Measurements from ENCODE around the gene CPSF7. TPM values are rescaled to one million over a fixed set of nuclear protein-coding genes. Genes with fewer than 3 reads are reported as not detected.
"Not testable (repeated sequence)": the region's sequence is repeated elsewhere in the genome, so short reads cannot be mapped to it uniquely, and the experiment has no call there.

Gene CPSF7, protein sequence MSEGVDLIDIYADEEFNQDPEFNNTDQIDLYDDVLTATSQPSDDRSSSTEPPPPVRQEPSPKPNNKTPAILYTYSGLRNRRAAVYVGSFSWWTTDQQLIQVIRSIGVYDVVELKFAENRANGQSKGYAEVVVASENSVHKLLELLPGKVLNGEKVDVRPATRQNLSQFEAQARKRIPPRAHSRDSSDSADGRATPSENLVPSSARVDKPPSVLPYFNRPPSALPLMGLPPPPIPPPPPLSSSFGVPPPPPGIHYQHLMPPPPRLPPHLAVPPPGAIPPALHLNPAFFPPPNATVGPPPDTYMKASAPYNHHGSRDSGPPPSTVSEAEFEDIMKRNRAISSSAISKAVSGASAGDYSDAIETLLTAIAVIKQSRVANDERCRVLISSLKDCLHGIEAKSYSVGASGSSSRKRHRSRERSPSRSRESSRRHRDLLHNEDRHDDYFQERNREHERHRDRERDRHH
- 64.0 and 78.8 TPM in 2 replicates for polyA plus RNA-seq (2014; cell fraction: cytosol; rRNA removed)
- 130 and 149 TPM in 2 replicates for polyA plus RNA-seq (2014; cell fraction: nucleus; rRNA removed)

- peak; percentile 95 for DNase-seq (ENCODE audit: low spot score)
Observed at GRCh38 chr11:61429691-61430582, at the start of gene CPSF7, which contains the start of gene SDHAF2. Gene CPSF7 (minus strand): TSS chr11:61429975. CDS start chr11:61429235, 740 bp downstream. Gene SDHAF2 (plus strand): TSS chr11:61430124. CDS start chr11:61430147, 23 bp downstream.

DNA sequence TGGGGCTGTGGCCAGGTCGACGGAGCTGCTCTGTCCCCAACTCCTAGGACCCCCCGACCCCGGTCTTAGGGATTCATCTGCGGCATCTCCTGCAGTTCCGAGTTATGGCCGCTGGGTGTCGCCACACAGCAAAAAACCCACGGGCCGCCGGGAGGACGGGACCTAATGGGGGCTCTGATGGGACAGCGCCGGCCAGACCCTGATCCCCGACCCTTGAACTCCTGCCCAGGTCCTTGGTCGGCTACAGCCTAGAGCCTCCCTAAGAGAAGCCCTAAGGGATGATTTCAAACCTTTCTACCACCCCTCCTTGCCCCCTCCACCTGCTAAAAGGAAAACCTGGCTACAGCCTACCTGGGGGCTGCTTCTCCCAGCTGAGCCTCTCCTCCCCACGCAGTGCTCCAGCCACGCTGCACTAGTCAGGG is 48.0 kb upstream of the CPSF7 start:
- peak; percentile 56 for DNase-seq (ENCODE audit: low spot score)

DNA sequence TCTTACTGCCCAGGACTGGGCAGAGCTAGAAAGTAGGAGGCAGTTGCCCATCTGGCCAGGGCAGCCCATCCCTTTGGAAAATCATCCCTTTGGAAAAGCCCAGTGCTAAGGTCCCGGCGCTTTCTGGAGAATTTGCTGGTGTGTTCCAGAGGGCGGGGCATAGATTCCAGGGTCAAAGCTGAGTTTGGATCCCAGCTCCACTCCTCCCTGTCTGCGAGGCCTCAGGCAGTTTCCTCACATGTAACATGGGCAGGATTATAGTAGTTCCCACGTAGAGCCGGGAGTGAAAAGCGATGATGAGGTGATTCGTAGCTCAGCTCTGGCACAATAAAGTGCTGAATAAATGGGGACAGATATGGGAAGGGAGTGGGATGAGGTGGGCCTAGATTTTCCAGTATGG is 47.4 kb upstream of the CPSF7 start:
- DNase-seq (ENCODE audit: low spot score), result no peak

DNA sequence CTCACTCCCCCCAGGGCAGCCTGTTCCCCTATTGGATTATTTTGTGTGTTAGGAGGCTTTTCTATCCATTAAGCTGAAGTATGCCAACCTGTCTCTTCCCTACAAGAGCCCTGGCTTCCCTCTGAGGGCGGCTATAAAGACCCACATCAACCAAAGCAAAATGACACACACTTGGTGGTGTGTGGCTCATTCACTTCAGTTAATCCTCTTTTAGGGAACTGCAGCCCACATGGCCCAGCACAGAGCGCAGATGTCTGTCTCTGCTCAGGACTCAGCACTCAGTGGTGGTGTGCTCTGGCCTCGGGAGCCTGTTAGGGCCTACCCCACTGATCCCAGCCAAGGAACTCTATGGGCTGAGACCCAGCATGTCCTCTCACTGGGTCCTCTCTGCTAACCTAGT is 46.6 kb upstream of the CPSF7 start:
- no peak for DNase-seq (ENCODE audit: low spot score)

DNA sequence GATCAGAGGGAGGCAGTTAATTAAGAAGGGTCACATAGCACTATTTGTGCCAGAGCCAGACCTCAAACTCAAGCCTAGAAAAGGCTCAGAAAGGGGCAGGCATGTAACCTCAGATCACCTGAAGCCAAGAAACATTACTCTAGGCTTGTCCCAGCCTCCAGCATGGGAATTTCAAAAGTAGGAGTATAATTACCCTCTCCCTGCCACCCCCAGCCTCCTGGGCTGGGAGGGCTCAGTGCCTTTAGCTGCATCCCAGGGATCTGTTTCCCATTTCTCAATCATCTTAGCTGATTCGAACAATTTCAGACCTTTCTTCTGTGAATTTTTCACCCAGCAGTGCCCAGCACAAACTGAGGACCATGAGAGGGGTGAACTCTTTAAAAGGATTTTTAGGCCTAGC is 45.7 kb upstream of the CPSF7 start:
- DNase-seq (ENCODE audit: low spot score), result no peak

DNA sequence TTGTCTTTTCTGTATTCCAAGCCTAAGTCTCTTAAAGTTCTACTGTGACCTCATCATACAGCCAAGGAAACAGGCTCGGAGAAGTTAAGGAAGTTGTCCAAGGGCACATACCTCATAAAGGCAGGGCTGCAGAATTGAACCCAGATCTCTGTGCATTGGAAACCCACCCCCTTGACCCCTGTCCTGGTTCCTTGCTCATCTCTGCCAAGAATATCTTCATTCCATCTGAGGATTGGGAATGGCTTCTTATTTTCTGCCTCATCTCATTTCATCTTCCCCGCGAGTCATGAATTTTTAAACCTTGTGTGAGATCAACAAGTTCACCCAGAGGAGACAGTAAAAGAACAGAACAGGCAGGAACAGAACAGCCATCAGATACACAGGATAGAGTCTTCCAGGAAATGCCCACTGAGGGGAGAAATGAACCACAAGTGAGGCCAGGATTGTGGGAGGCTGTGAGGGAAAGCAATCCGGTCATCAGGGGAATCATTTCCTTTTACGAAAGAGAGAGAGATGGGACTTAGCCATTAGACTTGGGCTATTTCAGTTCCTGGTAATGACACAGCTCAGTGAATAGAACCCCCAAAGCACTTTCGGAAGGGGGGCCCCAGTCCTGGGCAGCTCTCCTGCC is 44.4 kb upstream of the CPSF7 start:
- no peak for DNase-seq (ENCODE audit: low spot score)

GRCh38 chr11:61473370-61474012 is 43.7 kb upstream of the CPSF7 start:
- no peak for DNase-seq (ENCODE audit: low spot score)

- DNase-seq (ENCODE audit: low spot score), result no peak
Observed at GRCh38 chr11:61472868-61473267, 43.1 kb upstream of the CPSF7 start.

- DNase-seq (ENCODE audit: low spot score), result no peak
Observed at GRCh38 chr11:61472282-61472681, 42.5 kb upstream of the CPSF7 start.

GRCh38 chr11:61468002-61468401 is 38.2 kb upstream of the CPSF7 start:
- no peak for DNase-seq (ENCODE audit: low spot score)

DNA sequence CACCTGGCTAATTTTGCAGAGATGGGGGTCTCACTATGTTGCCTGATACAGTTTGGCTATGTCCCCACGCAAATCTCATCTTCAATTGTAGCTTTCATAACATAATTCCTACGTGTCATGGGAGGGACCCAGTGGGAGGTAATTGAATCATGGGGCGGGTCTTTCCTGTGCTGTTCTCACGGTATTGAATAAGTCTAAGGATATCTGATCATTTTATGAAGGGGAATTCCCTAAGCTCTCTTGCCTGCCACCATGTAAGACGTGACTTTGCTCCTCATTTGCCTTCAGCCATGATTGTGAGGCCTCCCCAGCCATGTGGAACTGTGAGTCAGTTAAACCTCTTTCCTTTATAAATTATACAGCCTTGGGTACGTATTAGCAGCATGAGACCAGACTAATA is 37.8 kb upstream of the CPSF7 start:
- not testable (repeated sequence) for DNase-seq (ENCODE audit: low spot score)

DNA sequence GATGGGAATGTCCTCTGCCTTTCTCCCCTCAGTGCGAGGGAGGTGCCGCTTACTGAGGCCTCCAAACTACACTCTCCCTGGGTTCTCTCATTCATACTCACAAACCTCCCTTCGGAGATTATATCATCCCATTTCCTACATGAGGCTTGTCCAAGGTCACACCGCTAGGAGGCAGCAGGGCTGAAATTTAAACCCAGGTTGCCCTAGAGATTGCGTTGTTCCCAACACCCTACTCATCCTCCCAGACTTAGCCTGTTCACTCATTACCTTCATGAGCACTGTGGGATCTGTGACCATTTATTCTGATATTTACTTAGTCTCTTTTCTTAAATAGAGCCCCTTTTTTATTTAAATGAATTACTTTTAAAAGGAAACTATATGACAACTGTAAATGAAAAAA is 31.2 kb upstream of the CPSF7 start:
- DNase-seq (ENCODE audit: low spot score), result no peak

- DNase-seq (ENCODE audit: low spot score), result no peak
Observed at GRCh38 chr11:61460474-61460881, 30.7 kb upstream of the CPSF7 start.

DNA sequence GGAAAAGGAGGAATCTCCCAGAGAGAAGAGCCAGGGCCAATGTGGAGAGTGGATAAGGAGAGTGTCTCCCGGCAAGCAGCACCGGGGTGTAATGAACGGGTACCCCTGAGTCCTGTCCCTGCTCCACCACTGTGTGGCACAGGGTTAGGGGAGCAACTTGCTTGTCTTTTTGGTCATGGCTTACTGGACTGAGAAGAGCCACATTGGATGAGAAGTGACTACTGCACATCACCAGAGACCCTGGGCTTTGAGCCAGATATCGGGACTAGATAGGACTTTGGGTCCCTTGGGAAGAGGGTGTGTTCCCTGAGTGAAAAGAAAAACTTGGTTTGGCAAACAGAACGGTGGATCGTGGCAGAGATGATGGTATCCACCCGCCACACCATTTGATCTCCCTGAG is 24.7 kb upstream of the CPSF7 start:
- DNase-seq (ENCODE audit: low spot score), result no peak

GRCh38 chr11:61453695-61454094 is 23.9 kb upstream of the CPSF7 start:
- DNase-seq (ENCODE audit: low spot score), result no peak

DNA sequence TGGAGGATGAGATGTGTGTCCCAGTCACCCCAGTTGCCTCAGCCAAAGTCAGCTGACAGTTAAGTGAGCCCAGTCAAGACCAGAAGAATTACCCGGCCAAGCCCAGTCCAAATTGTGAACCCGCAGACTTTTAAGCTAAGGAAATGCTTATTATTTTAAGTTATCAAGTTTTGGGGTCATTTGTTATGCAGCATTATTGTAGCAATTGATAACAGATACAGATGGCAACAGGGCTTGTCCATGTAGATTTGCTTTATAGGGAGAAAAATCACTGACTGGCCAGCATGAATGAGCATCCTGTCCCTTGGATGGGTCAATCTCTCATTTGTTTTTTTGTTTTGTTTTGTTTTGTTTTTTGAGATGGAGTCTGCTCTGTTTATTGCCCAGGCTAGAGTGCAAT is 23.1 kb upstream of the CPSF7 start:
- no peak for DNase-seq (ENCODE audit: low spot score)

- peak; percentile 22 for DNase-seq (ENCODE audit: low spot score)
Observed at GRCh38 chr11:61448552-61448927, 18.8 kb upstream of the CPSF7 start.

DNA sequence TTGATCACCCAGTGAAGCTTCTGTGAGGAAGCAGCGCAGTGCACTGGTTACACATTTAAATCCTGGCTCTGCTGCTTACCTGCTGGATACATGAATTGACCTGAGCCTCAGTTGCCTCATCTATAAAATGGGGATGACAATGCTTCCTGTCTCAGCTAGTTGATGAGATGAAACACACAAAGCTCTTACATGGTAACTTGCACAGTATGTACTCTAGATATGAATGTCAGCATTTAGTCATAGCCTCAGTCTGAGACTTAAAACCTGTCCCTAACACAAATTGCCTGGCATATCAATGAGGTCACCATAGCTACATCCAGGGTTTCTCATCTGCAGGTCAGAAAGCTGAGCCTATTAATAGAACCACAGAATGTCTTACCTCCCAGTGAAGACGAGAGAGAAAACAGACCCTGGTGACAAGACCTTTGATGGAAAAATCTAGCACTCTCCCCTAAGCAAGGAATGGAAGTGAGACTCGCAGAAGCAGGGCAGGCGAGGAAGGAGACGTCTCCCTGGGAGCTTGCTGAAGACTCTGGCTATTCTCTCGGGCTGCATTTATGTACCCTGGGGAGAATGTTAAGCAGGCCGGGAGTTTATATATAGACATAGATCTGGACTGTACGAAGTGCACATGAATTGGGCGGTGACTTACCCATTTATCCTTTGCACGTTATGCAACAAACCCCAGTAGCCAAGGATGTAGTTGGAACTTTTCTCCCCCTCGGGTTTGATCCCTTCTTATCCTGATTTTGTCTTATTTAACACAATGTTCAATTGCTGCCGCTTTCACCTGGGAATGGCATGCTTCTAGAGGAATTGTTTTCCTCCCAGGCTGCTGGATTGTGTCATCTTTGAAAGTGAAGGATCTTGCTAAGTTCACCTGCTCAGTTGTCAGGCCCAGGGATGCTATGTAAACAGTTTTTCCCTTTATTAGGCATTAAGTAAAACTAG is 18.1 kb upstream of the CPSF7 start:
- no peak for DNase-seq (ENCODE audit: low spot score)

DNA sequence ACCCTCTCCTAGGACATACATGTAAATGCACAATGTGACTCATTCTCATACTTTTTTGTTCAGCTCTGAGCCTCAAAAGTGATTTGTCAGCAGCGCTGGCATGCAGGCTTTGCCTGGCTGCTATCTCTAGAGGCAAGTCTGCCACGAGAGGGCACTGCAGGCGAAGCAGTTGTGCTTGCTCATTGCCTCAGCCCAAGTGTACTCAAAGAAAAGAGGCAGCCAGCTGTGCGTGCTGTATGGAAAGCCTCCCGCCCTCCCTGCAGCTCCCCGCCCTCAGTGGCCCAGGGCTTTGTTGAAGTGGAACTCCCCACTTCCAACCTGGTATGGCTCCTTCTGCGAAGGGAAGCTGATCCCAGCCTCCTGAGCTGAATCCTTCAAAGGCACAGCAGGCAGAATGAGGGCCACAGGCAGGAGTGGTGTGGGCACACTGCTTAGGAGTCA is 16.5 kb upstream of the CPSF7 start:
- DNase-seq (ENCODE audit: low spot score), result peak; percentile 73

DNA sequence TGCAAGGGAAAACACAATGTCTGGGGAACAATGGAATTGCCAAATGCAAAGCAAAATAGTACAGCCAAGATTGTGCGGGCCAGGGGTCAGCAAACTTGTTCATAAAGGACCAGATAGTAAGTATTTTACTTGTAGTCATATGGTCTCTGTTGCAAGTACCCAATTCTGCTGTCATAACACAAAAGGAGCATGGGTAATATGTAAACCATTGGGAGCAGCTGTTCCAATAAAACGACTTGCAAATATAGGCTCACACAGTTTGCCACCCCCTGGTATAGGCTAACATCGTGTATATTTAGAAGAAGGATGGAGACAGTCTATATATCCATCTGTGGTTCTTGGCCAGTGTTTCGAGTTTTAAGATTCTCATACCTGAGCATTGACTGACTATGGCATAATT is 15.7 kb upstream of the CPSF7 start:
- no peak for DNase-seq (ENCODE audit: low spot score)
